HG03558 (cell line): Measurements from ENCODE around the gene PHC2.

Experiments
- ATAC-seq: cut with Tn5 transposase; IDR thresholded peaks from one replicate; pipeline ENCODE4 v1.9.1; 2021; ENCODE audit warnings: moderate number of reproducible peaks; ENCODE audit not compliant: unreplicated experiment; ENCODE audit errors: extremely low read depth

PHC2 gene

DNA sequence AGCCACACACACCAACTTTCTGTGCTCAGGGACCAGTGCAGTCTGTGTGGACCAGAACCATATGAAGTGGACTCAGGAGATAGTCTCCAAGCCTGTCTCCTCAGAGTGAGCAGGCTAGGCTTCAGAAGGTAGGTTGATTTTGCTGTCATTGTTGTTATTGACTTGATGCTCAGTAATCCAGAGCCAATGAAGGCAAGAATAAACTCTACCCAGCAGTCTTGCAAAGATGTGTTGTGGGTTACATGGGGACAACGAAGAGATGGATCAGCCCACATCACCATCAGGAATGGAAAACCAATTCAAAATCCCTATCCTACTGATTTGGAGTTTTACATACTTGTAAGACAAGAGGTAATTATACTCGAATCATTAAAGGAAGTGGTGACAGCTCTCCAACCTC lies 37.4 kb downstream of the PHC2 start:
- ATAC-seq = no peak

DNA sequence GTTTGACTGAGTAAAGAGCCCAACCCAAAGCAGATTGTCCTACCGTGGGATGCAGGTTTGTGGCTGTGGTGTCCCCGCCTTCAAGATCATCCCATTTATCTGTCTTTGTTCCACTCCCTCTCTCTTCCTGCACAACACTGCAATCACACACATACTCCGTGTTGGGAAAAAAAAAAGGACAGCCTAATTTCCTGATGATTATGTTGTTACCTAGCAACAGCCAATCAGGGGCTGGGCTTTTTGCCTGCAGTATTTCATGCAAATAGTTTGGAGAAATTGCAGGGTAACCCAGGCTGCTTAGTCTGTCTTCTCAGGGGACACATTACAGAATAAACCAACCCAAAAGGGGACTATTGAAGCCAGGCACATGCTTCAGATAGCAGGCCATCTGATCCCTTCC lies 38.3 kb downstream of the PHC2 start:
- no peak for ATAC-seq

DNA sequence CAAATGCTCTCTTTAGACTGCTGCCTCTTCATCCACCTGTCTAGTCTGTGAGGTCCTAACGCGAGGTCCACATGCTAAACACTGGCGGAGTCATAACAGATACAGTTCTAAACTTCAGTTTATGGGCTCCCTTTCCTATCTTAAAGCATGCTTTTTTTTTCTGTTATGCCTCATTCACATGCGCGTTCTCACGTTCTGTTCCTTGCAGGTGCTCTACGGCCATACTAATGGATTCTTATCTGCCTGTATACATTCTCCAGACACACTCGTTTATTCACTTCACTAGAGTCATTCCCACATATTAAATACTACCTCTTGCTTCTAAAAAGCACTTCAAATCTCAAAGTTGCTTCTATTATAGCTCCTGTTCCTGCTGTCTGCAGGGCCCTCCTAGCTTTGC lies 38.7 kb downstream of the PHC2 start:
- ATAC-seq = no peak

DNA sequence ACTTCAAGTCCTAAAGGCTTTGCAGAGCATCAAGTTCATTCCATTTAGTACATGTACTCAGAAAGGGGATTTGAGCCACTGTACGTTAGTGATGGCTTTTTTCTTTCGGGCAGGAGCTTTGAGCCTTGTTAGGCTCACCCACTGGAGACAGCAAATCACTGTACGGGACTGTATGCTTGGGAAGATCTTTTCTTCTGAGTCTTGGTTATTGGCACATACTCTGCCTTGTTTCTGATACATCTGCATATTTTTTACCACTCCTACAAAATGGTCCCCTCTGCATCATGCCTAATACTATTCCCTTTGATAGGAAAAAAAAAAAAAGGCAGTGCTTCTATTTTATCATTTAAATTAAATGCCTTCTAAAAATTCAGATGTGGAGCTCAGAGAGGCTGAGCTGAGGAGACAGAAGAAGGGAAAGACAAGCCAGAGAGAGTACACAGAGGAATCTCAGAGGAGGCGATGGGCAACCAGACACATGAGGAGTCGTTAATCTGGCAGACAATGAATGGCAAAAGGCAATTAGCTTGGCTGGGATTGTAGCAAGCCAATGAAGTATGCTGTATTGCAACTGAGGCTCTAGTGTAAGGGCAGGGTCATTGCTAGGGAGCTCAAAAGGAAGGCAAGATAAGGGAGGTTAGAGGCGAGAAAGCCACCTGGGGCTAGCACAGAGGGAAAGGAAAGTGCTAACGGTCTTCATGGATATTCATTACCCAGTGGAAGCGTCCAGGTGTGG lies 39.4 kb downstream of the PHC2 start:
- no peak for ATAC-seq

DNA sequence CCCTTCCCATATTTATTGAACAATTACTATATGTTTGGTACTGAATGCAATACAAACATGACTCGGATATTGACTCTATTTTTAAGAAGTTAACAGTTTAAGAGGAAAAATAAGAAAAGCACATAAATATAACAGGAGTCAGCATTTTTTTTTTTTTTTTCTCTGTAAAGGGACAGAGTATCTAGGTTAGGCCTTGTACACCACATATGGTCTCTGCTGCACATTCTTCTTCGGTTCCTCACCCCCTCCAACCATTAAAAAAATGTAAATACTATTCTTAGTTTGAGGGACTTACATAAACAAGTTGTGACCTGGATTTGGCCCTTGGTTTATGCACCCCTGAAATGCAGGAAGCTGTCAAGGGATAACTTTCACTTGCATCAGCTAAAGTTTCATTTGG lies 40.4 kb downstream of the PHC2 start:
- ATAC-seq = no peak

DNA sequence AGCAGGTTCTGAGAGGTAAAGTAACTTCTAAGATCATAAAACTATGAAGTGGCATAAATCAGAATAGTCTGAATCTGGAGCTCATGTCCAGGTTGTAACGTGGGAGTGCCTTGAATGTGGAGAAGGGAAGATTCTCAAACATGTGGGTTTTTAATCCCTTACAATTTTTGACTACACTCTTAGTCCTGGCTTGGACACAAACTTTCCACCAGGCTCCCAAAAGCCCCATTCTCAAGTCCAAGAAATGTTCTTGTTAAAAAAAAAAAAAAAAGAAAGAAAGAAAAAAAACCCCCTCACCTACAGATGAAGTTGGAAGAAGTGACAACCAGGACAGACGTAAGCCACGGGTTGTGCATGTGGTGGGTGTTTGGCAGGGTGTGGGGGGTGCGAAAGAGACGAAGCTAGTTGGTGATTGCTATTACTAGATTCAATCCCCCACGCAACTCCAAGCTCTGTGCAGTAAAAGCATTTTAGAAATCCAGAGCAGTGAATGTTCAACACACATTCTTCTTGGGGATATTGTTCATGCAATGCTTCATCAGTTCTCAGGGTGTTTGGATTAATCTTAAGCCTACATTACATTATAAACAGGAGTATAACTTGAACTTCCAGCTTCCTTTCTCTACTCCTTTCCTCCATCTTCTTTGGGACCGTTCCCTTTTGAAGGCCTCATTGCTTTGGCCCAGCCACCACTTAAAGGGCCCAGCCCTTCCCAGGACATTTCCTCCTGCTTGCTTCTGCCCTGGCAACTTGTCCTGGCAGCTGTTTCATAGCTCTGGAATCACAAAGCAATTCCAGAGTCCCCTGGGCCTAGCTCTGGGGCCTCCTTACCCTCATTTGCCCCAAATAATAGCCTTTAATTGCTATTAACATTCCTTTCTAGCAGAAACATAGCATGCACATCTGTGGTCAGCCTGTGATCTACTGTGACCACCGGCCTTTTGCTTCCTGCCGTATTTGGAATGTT lies 41.8 kb downstream of the PHC2 start:
- ATAC-seq = no peak

DNA sequence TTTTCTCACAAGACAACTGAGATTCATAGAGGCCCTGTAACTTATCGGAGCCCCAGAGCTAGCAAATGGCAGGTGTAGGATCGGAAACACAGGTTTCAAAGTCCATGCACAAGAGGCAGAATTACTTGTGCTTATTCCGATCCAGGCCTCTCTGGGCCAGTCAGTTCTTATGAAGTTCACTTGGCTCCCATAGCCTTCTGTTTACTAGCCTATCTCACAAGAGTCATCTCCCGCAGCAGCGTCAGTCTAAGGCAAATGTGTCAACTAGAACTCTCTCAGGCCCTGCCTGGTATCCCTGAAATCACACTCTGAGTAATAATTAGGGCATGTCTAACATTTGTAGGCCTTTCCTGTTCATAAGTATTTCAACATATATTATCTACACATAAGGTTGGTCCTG lies 43.3 kb downstream of the PHC2 start:
- no peak for ATAC-seq

DNA sequence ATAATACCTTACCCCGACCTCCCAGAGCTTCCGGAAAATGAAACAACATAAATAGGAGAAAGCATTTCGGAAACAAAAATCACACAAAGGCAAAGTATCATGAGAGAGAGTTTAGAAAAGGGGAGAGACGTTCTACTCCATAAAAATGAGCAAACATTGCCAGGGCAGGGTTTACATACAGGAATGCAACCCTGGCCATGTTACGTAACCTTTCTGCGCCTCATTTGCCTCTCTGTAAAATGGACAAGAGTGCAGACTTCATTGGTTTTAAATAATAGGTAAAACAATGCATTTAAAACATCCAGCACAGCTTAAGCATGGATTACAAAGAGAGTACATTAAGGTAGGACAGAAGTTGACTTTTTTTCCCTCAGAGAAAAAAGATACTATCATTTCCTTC lies 45.6 kb downstream of the PHC2 start:
- no peak for ATAC-seq

DNA sequence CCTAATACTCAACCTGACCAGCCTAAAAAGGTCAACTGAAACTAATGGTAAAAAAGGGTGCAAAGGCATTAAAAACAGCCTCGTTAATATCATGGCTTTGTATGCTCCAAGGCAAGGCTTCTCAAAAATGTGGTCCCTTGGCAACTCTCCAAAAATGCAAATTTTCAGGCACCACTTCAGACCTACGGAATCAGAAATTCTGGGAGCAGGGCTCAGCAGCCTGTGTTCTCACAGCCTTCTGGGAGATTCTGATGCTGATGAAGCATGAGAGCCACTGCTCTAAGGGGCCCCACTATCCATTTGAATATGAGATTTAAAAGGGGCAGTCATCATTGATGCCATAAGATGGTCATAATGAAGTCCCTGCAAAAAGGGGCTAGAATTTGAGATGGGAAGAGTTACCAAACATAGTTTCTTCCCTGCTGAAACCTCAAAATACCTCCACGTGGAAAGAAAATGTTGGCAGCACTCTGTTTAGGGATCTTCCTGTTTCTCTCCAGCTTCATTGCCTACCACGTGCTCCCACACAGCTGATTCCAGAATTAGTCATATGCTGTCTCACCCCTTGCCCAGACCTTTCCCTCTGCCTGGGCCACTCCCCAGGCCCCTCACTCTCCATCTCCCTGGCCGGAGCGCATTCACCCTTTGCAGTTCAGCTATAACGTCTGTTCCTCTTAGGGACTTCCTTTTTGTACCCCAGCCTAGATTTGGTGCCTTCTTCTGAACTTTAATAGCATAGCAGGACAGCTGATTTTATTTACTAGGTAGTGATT lies 46.7 kb downstream of the PHC2 start:
- no peak for ATAC-seq

DNA sequence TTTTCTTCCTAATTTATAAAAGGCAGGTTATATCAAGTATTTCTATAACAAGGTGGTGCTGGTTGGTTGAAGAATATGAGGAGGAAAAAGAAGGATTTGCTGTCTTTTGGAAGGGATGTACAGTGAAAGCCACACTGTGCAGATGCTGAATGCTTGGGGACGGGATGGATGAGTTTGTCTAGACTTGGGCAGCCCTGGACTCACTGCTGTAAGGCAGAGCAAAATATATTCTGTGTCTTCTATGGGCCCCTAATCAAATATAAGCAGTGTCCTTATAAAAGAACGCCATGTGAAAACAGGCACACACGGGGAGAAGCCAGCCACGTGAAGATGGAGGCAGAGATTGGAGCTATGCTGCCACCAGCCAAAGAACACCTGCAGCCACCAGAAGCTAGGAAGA lies 47.4 kb downstream of the PHC2 start:
- ATAC-seq = no peak

DNA sequence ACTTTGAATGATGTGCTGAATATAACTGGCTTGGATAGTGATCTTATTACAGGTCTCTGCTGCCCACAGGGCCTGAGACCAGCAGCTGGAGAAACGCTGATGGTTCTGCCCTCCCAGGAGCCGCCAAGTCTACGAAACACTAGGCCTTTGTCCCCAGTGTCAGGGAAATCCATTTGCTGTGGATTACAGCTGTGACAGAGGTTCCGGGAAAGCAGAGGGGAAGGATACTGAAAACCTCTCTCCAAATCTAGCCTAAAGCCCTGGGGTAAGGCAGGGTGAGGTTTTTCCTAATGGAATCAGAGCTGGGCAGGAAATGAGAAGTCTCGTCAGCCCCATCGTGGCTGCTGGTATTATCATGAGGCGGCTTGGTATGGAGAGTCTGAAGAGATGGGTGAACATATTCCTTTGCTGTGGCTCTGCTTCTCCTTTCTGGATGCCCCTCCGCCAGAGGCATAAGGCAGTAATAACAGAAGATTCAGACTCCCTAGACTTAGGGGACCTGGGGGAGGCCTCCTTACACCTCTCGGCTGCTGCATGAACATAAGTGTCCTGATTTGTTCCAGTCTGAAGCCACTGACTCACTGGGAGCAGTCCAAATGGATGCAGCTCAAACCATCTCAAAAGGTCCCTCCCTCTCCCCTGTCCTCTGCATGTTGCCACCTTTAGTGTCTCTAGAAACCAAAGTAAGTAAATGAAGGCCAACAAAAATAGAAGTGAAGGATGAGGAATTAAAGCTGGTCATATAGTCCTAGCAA lies 48.1 kb downstream of the PHC2 start:
- ATAC-seq = no peak

DNA sequence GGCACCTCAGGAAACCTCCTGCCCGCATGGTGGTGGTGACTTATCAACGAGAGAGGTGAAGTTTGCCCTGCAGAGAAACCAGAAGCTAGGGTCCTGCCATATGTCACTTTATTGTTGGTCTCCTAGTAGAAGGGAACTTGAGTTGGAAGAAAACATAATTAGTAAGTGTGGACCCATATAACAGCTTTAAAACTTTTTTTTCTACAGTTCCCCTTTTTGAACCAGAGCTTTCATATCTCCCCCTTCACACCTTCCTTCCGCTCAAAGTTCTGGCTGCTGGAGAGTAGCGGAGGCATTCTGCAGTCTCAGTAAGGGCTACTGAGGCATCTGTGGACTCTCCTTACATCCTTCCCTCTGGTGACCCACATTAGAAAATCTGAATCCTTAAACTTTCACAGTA lies 48.9 kb downstream of the PHC2 start:
- ATAC-seq = no peak

DNA sequence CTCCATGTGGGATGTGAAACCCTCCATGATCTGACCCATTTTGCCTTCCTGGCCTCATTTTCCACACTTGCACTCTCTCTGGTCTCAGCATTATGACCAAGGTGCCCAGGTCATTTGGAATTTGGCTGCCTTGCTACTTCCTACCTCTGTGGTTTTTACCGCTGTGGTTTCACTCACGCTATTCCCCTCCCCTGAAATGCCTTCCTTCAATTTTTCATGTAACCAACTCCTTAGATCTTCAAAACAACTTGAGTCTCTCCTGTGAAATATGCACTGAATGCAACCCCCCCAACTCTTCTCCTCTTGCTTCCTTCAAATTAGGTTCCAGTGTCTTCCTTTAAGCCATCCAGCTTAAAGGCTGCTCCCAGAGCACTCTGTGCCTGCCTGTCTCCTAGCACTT lies 50.1 kb downstream of the PHC2 start:
- ATAC-seq = no peak

DNA sequence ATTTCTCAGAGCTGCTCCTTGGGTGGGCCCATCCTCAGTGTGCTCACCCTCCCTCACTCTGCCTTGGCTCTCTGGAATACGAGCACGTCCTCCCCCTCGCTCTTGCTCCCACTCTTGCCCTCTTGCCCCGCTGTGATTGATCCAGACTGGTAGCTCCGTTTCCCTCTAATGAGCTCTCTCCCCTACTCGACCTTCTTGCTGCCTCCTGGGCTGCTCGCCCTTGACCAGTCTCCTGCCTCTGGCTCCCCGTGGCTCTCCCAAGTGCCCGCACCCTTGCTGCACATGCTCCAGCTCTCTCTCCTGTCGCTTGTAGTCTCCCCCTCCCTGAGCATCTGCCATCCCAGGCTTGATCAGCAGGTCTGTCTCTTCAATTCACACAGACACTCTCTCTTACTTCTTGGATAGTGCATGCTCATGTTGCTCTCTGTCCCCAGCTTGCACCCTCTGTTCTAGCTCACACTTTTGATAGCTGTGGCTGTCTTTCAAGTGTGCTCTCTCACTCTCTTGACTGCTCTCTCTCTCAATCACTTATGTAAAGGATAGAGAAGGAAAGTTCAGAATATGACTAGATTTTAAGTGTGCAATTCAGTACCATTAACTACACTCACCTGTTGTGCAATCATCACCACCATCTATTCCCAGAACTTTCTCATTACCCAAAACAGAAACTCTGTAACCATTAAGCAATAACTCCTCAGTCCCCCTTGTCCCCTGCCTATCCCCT lies 51.1 kb downstream of the PHC2 start:
- ATAC-seq = no peak

DNA sequence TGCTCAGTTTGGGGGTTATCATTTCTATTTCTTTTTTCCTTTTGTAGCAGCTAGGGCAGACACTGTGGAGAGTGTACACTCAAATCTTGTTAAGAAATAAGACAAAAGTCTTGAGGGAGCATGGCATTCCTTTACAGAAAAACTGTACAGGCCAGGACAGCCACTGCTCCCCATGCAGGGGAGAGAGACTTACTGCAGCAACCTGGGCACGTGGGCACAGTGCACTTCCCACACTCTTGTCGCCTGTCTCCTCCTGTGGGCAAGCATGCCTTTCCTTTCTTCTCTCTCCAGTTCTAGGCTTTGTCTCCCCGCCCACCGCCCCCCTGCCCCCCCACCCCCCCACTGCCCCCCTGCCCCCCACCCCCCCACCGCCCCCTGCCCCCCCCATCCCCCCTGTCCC lies 51.9 kb downstream of the PHC2 start:
- no peak for ATAC-seq

DNA sequence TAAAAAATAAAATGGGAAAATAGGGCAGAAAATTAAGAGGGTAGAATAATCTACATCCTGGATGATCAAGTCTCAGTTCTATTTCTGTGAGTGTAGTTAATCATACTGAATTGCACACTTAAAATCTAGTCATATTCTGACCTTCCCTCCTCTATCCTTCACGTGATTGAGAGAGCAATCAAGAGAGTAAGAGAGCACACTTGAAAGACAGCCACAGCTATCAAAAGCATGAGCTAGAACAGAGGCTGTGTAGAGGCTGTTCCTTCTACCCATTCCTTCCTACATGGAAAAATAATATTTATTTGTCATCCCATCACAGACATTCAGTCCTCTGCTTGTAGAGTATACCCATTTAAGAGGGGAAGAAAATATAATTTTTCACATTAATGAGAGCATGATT lies 52.4 kb downstream of the PHC2 start:
- no peak for ATAC-seq

DNA sequence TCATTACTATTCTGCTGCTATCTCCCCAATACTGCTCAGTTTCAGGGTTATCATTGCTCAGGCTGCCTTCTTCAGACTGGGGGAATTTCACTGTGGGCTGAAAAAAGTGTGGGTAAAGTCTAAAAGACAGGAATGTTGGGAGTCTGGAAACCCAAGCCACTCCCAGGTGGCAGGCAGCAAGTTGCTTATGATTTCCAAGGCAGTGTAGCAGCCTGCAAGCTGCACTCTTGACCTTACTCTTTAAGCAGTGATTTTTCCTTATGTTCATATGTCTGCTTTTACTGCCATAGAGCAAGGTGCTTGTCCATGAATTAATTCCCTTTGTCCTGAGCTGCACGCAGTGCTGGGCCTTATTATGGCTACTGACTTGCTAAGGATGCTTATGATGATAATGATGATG lies 53.1 kb downstream of the PHC2 start:
- no peak for ATAC-seq

DNA sequence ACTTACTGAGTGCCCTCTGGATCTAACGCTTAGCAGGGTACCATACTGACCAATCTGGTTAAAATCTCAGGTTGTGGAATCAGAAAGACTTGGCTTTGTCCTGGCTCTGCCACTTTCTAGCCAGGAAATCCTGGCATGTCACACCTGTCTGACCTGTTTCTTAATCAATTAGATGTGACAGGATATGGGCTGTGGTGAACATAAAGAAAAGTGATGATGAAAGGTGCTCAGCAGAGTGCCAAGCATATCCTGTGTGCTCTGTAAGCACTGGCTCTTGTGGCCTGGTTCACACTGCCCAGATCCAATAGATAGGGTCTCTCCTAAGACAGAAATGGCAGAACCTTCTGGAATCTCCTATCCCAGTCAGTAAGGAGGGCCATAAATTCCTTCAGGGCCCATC lies 53.9 kb downstream of the PHC2 start:
- no peak for ATAC-seq

DNA sequence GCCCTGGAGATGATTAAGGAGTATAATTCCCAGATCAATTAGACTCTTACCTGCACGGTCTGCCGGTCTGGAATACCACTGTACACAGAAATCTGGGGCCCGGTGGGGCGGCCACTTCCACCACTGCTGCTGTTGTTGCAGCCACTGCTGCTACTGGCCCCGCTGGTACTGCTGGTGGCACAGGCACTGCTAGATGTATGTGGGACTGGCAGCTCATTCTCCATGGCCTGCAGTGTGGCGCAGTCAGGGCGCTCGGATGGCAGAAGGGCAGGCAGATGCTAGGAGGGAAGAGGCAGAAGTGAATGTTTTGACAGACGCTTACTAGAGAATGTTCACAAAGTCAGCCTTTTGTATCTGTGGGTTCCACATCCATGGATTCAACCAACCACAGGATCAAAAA lies 55.6 kb downstream of the PHC2 start:
- no peak for ATAC-seq
